GM12878 (cell line): ENCODE measurements around the gene OTOA. TPM values are rescaled to one million over a fixed set of nuclear protein-coding genes. Genes with fewer than 3 reads are reported as not detected.
"Not testable (repeated sequence)": the region's sequence is repeated elsewhere in the genome, so short reads cannot be mapped to it uniquely, and the experiment has no call there.

Source experiments
- ATAC-seq: fragments of 200-7000 bp; cut with Tn5 transposase; 3 replicates; pipeline ENCODE4 v1.9.1; 2020; ENCODE audit warnings: mild to moderate bottlenecking, moderate library complexity
- BruUV-seq: library from RNA; stranded (reverse); fragments of 400-500 nt; replicated peaks from 2 replicates; lab custom pipeline; 2021; lab: Mats Ljungman, UMichigan
- CTCF ChIA-PET: fragments of 300-600 bp; sonication (Branson Sonifier 250); formaldehyde crosslinking; extraction: SDS; loops from one replicate; lab custom pipeline; 2021; ENCODE audit warnings: inconsistent platforms; lab: Yijun Ruan, JAX
- POLR2A ChIA-PET: fragments of 350-600 bp; formaldehyde crosslinking; extraction: SDS; loops from one replicate; lab custom pipeline; 2021; ENCODE audit warnings: inconsistent platforms; lab: Charles Lee
- RAD21 ChIA-PET: fragments of 300-600 bp; sonication (Branson Sonifier 250); formaldehyde crosslinking; loops from one replicate; lab custom pipeline; 2023; ENCODE audit warnings: antibody characterized with exemption; ENCODE audit not compliant: unreplicated experiment; lab: Charles Lee
- SMC1A ChIA-PET: fragments of 300-600 bp; sonication (Branson Sonifier 250); formaldehyde crosslinking; loops from one replicate; lab custom pipeline; 2023; ENCODE audit not compliant: unreplicated experiment, uncharacterized antibody; lab: Charles Lee
- DNase-seq: peaks from one replicate; pipeline ENCODE4 v3.0.0-alpha.2; 2011; ENCODE audit warnings: low read depth, low spot score
- FAIRE-seq: peaks from 3 replicates; lab custom pipeline; 2011; peaks lifted over from hg19 to GRCh38; lab: Jason Lieb, UNC
- H2AFZ ChIP-seq: 2 replicates; pipeline ENCODE4 v1.6.0; 2011; ENCODE audit warnings: low read depth, low read length, control low read depth; ENCODE audit not compliant: control insufficient read depth
- H3K27ac ChIP-seq: 2 replicates; pipeline ENCODE4 v1.5.1; 2011; ENCODE audit warnings: control low read depth; ENCODE audit not compliant: control insufficient read depth, insufficient read depth
- H3K27me3 ChIP-seq, 2 experiments: replicated peaks in 1 of 2; 2 replicates each; pipeline versions ENCODE4 v1.6.0 to v1.6.1; 2011; ENCODE audit warnings: low read length in 1 of 2; ENCODE audit not compliant: control insufficient read depth in 2 of 2, insufficient read depth in 2 of 2
- H3K36me3 ChIP-seq, 2 experiments: 2 replicates each; pipeline ENCODE4 v1.5.1; 2011; ENCODE audit warnings: low read length in 1 of 2; ENCODE audit not compliant: control insufficient read depth in 2 of 2, insufficient read depth in 2 of 2
- H3K4me1 ChIP-seq: 2 replicates; pipeline ENCODE4 v1.6.1; 2011; ENCODE audit warnings: mild to moderate bottlenecking, low read length, moderate library complexity, mixed read lengths; ENCODE audit not compliant: control insufficient read depth, insufficient read depth
- H3K4me2 ChIP-seq: 2 replicates; pipeline ENCODE4 v1.6.0; 2011; ENCODE audit warnings: control low read depth; ENCODE audit not compliant: control insufficient read depth, insufficient read depth
- H3K4me3 ChIP-seq: fragments of 200-600 bp; sonication (generic); 2 replicates; pipeline ENCODE4 v1.5.1; 2016
- H3K79me2 ChIP-seq: 2 replicates; pipeline ENCODE4 v1.6.0; 2011; ENCODE audit warnings: low read length; ENCODE audit not compliant: control insufficient read depth, insufficient read depth
- H3K9ac ChIP-seq: 2 replicates; pipeline ENCODE4 v1.8.0; 2011; ENCODE audit warnings: low read length, control low read depth, mixed read lengths; ENCODE audit not compliant: control insufficient read depth, insufficient read depth
- H3K9me3 ChIP-seq: replicated peaks from 3 replicates; pipeline ENCODE4 v1.5.1; 2011; ENCODE audit warnings: mild to moderate bottlenecking, low read length; ENCODE audit not compliant: control insufficient read depth, insufficient read depth
- H4K20me1 ChIP-seq: 2 replicates; pipeline ENCODE4 v1.6.0; 2011; ENCODE audit not compliant: control insufficient read depth, insufficient read depth
- ATF2 ChIP-seq: IDR thresholded peaks from 2 replicates; pipeline ENCODE4 v1.6.1; 2012; ENCODE audit warnings: low read length, inconsistent platforms
- CEBPZ ChIP-seq: fragments of 150-350 bp; IDR thresholded peaks from 2 replicates; pipeline ENCODE4 v1.6.1; 2016; ENCODE audit warnings: low read depth, low read length
- GABPA ChIP-seq: IDR thresholded peaks from 2 replicates; pipeline ENCODE4 v1.6.1; 2014; ENCODE audit warnings: antibody characterized with exemption, low read depth, mild to moderate bottlenecking, inconsistent platforms
- NFYB ChIP-seq: IDR thresholded peaks from 2 replicates; pipeline ENCODE4 v1.6.1; 2011; ENCODE audit warnings: low read depth, mild to moderate bottlenecking, low read length, improper control_type of control experiment, moderate library complexity; ENCODE audit not compliant: insufficient read depth
- PRDM15 ChIP-seq: fragments of 450-650 bp; formaldehyde crosslinking; IDR thresholded peaks from 2 replicates; pipeline ENCODE4 v1.4.0; 2020; ENCODE audit warnings: mild to moderate bottlenecking, moderate library complexity
- USF1 ChIP-seq: IDR thresholded peaks from 2 replicates; pipeline ENCODE4 v1.6.1; 2011; ENCODE audit warnings: borderline replicate concordance, low read depth, mild to moderate bottlenecking, moderate library complexity, mixed read lengths, low read length; ENCODE audit not compliant: insufficient read depth; ENCODE audit errors: extremely low read length
- USF2 ChIP-seq: IDR thresholded peaks from 2 replicates; pipeline ENCODE4 v1.6.1; 2011; ENCODE audit warnings: low read depth, low read length, improper control_type of control experiment, borderline replicate concordance
- WGBS: methylation state at CpG from one replicate; pipeline ENCODE4 v1.1.6; 2016; ENCODE audit warnings: low lambda C conversion rate; ENCODE audit not compliant: insufficient replicate concordance, insufficient coverage; ENCODE audit errors: missing lambda C conversion rate; 5-methylcytosine and 5-hydroxymethylcytosine counted together
- in situ Hi-C: fragments of 300-500 bp; cut with MboI; formaldehyde crosslinking; loops from 9 replicates; pipeline ENCODE4 v1.14.3; 2018; ENCODE audit warnings: mixed read lengths
- intact Hi-C: fragments of 100-400 bp; cut with micrococcal nuclease; formaldehyde crosslinking; loops from one replicate; pipeline ENCODE4 v1.14.2; 2022; ENCODE audit not compliant: unreplicated experiment
- polyA plus RNA-seq, 11 experiments: library from polyadenylated mRNA; depleted of rRNA in 4 of 11; unstranded in 6 of 11; stranded (reverse) in 5 of 11; fragments of >200 nt; fragmentation: Nextera tagmentation in 4 of 11; fragmentation: Illumina TruSeq in 1 of 11; extraction: Ambion mirVana in 4 of 11; extraction: Trizol in 1 of 11; gene quantifications; 1 replicate in 1 of 11; 2 replicates in 10 of 11; pipeline versions ENCODE4 v1.2.1 to v1.2.3, GENCODE V29; 2011 to 2016; ENCODE audit warnings: inconsistent platforms in 2 of 11, missing spikeins in 2 of 11, low read depth in 1 of 11
- total RNA-seq, 4 experiments: library from RNA; depleted of rRNA in 3 of 4; stranded (reverse); fragments of >200 nt in 3 of 4; fragmentation: Illumina TruSeq in 1 of 4; extraction: Trizol in 1 of 4; gene quantifications; 2 replicates each; pipeline versions ENCODE4 v1.2.1 to v1.2.3, GENCODE V29; 2013 to 2021

Gene OTOA
- total and polyA plus RNA-seq, 10 of the 15 experiments (the other 5 are each of a cell fraction or from before 2014, with no cell fraction given) = 0.33 to 1.5 (median 0.61) TPM

GRCh38 chr16:21634216-21634615 lies 29.6 kb upstream of the OTOA start (continued):
- TF ChIP-seq ATF2 = no peak
- no peak for TF ChIP-seq USF1
- no peak for TF ChIP-seq PRDM15 (CRISPR knock-in tag)
- no peak for TF ChIP-seq USF2
- no peak for TF ChIP-seq CEBPZ
- TF ChIP-seq GABPA = no peak
- TF ChIP-seq NFYB = no peak

- CTCF ChIA-PET = not testable (repeated sequence)
- 95% methylated on average over 9 of the region's 9 CpGs for WGBS
These were observed 28.1 kb upstream of the OTOA start for GRCh38 chr16:21635694-21636093.

More at GRCh38 chr16:21635694-21636093, 28.1 kb upstream of the OTOA start:
- DNase-seq, intact Hi-C loops, H3K27ac ChIP-seq, H4K20me1 ChIP-seq, H3K4me1 ChIP-seq, H3K79me2 ChIP-seq, H3K4me2 ChIP-seq, ATAC-seq, BruUV-seq, POLR2A ChIA-PET, H3K9me3 ChIP-seq, H2AFZ ChIP-seq, FAIRE-seq, H3K27me3 ChIP-seq, H3K36me3 ChIP-seq, H3K4me3 ChIP-seq, in situ Hi-C loops, H3K9ac ChIP-seq: not testable (repeated sequence)
- ChIA-PET RAD21 (interaction anchor here (0.5 kb wide), 1 partner anchor 62 kb away, joined by 3 read pairs; no protein-coding TSS in a partner anchor), SMC1A (interaction anchor here (1.3 kb wide), 1 partner anchor 9 kb away, joined by 3 read pairs; no protein-coding TSS in a partner anchor)
